SK-N-SH treated with all-trans-retinoic acid at 6 μM for 48 hours (cell line): ENCODE results near the gene RADIL.
"Not testable (repeated sequence)": the region's sequence is repeated elsewhere in the genome, so short reads cannot be mapped to it uniquely, and the experiment has no call there.

Experiments used
- ATAC-seq: fragments of 200-7000 bp; cut with Tn5 transposase; 3 replicates; pipeline ENCODE4 v1.9.1; 2020; ENCODE audit warnings: mild to moderate bottlenecking, moderate library complexity
- ARNTL ChIP-seq: fragments of 450-650 bp; formaldehyde crosslinking; IDR thresholded peaks from 2 replicates; pipeline ENCODE4 v1.5.0; 2020; ENCODE audit warnings: low read depth, mild to moderate bottlenecking, moderate library complexity, borderline replicate concordance
- BACH2 ChIP-seq: fragments of 250-450 bp; sonication (Bioruptor Pico); IDR thresholded peaks from 2 replicates; pipeline ENCODE4 v1.9.0; 2021; ENCODE audit warnings: mild to moderate bottlenecking, borderline replicate concordance
- CREB5 ChIP-seq: fragments of 250-450 bp; sonication (Bioruptor Pico); IDR thresholded peaks from 2 replicates; pipeline ENCODE4 v1.5.1; 2020; ENCODE audit warnings: low read depth, mild to moderate bottlenecking, moderate library complexity
- CSDC2 ChIP-seq: fragments of 250-450 bp; sonication (Bioruptor Pico); IDR thresholded peaks from 2 replicates; pipeline ENCODE4 v1.5.0; 2020; ENCODE audit warnings: mild to moderate bottlenecking, moderate library complexity
- CSRNP3 ChIP-seq: fragments of 250-450 bp; sonication (Bioruptor Pico); IDR thresholded peaks from 2 replicates; pipeline ENCODE4 v1.5.1; 2021; ENCODE audit warnings: mild to moderate bottlenecking, moderate library complexity
- ESRRG ChIP-seq: fragments of 250-450 bp; sonication (Bioruptor Pico); IDR thresholded peaks from 2 replicates; pipeline ENCODE4 v1.6.1; 2021; ENCODE audit warnings: mild to moderate bottlenecking
- GLIS3 ChIP-seq: fragments of 250-450 bp; sonication (Bioruptor Pico); IDR thresholded peaks from 2 replicates; pipeline ENCODE4 v1.5.0; 2020; ENCODE audit warnings: mild to moderate bottlenecking, moderate library complexity
- ISL1 ChIP-seq: fragments of 250-450 bp; sonication (Bioruptor Pico); IDR thresholded peaks from 2 replicates; pipeline ENCODE4 v2.1.2; 2022; ENCODE audit warnings: mild to moderate bottlenecking, moderate library complexity
- PATZ1 ChIP-seq: fragments of 250-450 bp; sonication (Bioruptor Pico); IDR thresholded peaks from 2 replicates; pipeline ENCODE4 v1.8.0; 2020; ENCODE audit warnings: mild to moderate bottlenecking, moderate library complexity, borderline replicate concordance
- POU6F1 ChIP-seq: fragments of 250-450 bp; sonication (Bioruptor Pico); IDR thresholded peaks from 2 replicates; pipeline ENCODE4 v1.8.0; 2021; ENCODE audit warnings: low read depth, mild to moderate bottlenecking, moderate library complexity, borderline replicate concordance
- PPARA ChIP-seq: fragments of 250-450 bp; sonication (Bioruptor Pico); IDR thresholded peaks from 2 replicates; pipeline ENCODE4 v1.5.0; 2020; ENCODE audit warnings: mild to moderate bottlenecking, borderline replicate concordance
- RARB ChIP-seq: fragments of 250-450 bp; sonication (Bioruptor Pico); IDR thresholded peaks from 2 replicates; pipeline ENCODE4 v1.8.0; 2021; ENCODE audit warnings: mild to moderate bottlenecking, moderate library complexity
- SNAI2 ChIP-seq: fragments of 250-450 bp; sonication (Bioruptor Pico); IDR thresholded peaks from 2 replicates; pipeline ENCODE4 v1.5.0; 2020; ENCODE audit warnings: mild to moderate bottlenecking, moderate library complexity
- TOX ChIP-seq: fragments of 250-450 bp; sonication (Bioruptor Pico); IDR thresholded peaks from 2 replicates; pipeline ENCODE4 v1.8.0; 2021; ENCODE audit warnings: mild to moderate bottlenecking, moderate library complexity, borderline replicate concordance
- TSHZ2 ChIP-seq: fragments of 250-450 bp; sonication (Bioruptor Pico); IDR thresholded peaks from 2 replicates; pipeline ENCODE4 v1.5.0; 2020; ENCODE audit warnings: mild to moderate bottlenecking, moderate library complexity
- ZC3H10 ChIP-seq: fragments of 250-450 bp; sonication (Bioruptor Pico); IDR thresholded peaks from 2 replicates; pipeline ENCODE4 v1.5.1; 2021; ENCODE audit warnings: mild to moderate bottlenecking, moderate library complexity
- ZFP30 ChIP-seq: fragments of 450-650 bp; formaldehyde crosslinking; IDR thresholded peaks from 2 replicates; pipeline ENCODE4 v1.5.0; 2022; ENCODE audit warnings: mild to moderate bottlenecking, moderate library complexity
- ZNF70 ChIP-seq: fragments of 450-650 bp; formaldehyde crosslinking; IDR thresholded peaks from 2 replicates; pipeline ENCODE4 v1.5.0; 2020; ENCODE audit warnings: mild to moderate bottlenecking, moderate library complexity
- ZNF8 ChIP-seq: fragments of 450-650 bp; formaldehyde crosslinking; IDR thresholded peaks from 2 replicates; pipeline ENCODE4 v1.5.0; 2020; ENCODE audit warnings: mild to moderate bottlenecking, moderate library complexity

Gene RADIL

GRCh38 chr7:4893929-4894475, 10.5 kb upstream of the RADIL start (continued):
- TF ChIP-seq CREB5 (CRISPR knock-in tag) = no peak
- TF ChIP-seq CSDC2 (CRISPR knock-in tag) = no peak
- no peak for TF ChIP-seq ZC3H10 (CRISPR knock-in tag)
- TF ChIP-seq ARNTL (CRISPR knock-in tag) = no peak
- TF ChIP-seq ESRRG (CRISPR knock-in tag) = no peak
- no peak for TF ChIP-seq ZNF8 (CRISPR knock-in tag)

GRCh38 chr7:4893188-4893587, 9.7 kb upstream of the RADIL start:
- not testable (repeated sequence) for ATAC-seq

- not testable (repeated sequence) for ATAC-seq
These were observed 8.0 kb upstream of the RADIL start for GRCh38 chr7:4891522-4891921.

- TF ChIP-seq CSDC2 (CRISPR knock-in tag) (no peak), PPARA (CRISPR knock-in tag) (no peak), GLIS3 (CRISPR knock-in tag) (no peak), SNAI2 (CRISPR knock-in tag) (no peak), TOX (no peak), ZFP30 (CRISPR knock-in tag) (no peak), POU6F1 (no peak)
- no peak for ATAC-seq
These were observed 6.2 kb upstream of the RADIL start for GRCh38 chr7:4889682-4890081.

GRCh38 chr7:4888161-4888560, 4.6 kb upstream of the RADIL start:
- TF ChIP-seq RARB (CRISPR knock-in tag) (no peak), ZFP30 (CRISPR knock-in tag) (no peak), TOX (no peak), CSRNP3 (CRISPR knock-in tag) (no peak), POU6F1 (no peak), ZC3H10 (CRISPR knock-in tag) (no peak), SNAI2 (CRISPR knock-in tag) (no peak), CREB5 (CRISPR knock-in tag) (no peak), ISL1 (no peak), ZNF70 (CRISPR knock-in tag) (no peak), ZNF8 (CRISPR knock-in tag) (no peak), BACH2 (CRISPR knock-in tag) (no peak), PPARA (CRISPR knock-in tag) (no peak), GLIS3 (CRISPR knock-in tag) (no peak)
- ATAC-seq = no peak

GRCh38 chr7:4886671-4887070, 3.2 kb upstream of the RADIL start:
- no peak for TF ChIP-seq PATZ1 (CRISPR knock-in tag)
- no peak for TF ChIP-seq TSHZ2 (CRISPR knock-in tag)
- no peak for ATAC-seq
